IMR-90 (cell line): Measurements from ENCODE around the gene CIT. TPM values are rescaled to one million over a fixed set of nuclear protein-coding genes. Genes with fewer than 3 reads are reported as not detected.

Source experiments
- ATAC-seq: fragments of 200-7000 bp; cut with Tn5 transposase; 2 replicates; pipeline ENCODE4 v1.9.1; 2020; ENCODE audit warnings: low read depth, mild to moderate bottlenecking, moderate library complexity
- BruUV-seq: library from RNA; stranded (reverse); fragments of 400-500 nt; replicated peaks from 2 replicates; lab custom pipeline; 2021; lab: Mats Ljungman, UMichigan
- CTCF ChIA-PET: fragments of 300-600 bp; formaldehyde crosslinking; extraction: SDS; loops from one replicate; lab custom pipeline; 2021; ENCODE audit warnings: antibody characterized with exemption; lab: Yijun Ruan, JAX
- POLR2A ChIA-PET: fragments of 300-600 bp; sonication (Branson Sonifier 250); formaldehyde crosslinking; loops from one replicate; lab custom pipeline; 2022; ENCODE audit warnings: antibody characterized with exemption; ENCODE audit not compliant: unreplicated experiment; lab: Charles Lee
- DNase-seq: peaks from one replicate; pipeline ENCODE4 v3.0.0; 2013
- H2AFZ ChIP-seq: replicated peaks from 2 replicates; pipeline ENCODE3; 2013; ENCODE audit warnings: low read length, mild to moderate bottlenecking; ENCODE audit not compliant: poor library complexity
- H2AK5ac ChIP-seq: 2 replicates; pipeline ENCODE4 v1.6.1; 2013; ENCODE audit warnings: low read depth, low read length, inconsistent platforms
- H2AK9ac ChIP-seq: replicated peaks from 2 replicates; pipeline ENCODE3; 2013; ENCODE audit warnings: mild to moderate bottlenecking, low read depth, low read length, moderate library complexity; ENCODE audit not compliant: poor library complexity
- H2BK120ac ChIP-seq: 2 replicates; pipeline ENCODE4 v1.6.1; 2013; ENCODE audit warnings: low read depth, low read length, inconsistent platforms
- H2BK15ac ChIP-seq: 3 replicates; pipeline ENCODE4 v1.6.1; 2013; ENCODE audit warnings: low read depth, low read length, inconsistent platforms
- H2BK20ac ChIP-seq: 2 replicates; pipeline ENCODE4 v1.6.1; 2013; ENCODE audit warnings: low read depth, mild to moderate bottlenecking, inconsistent platforms, low read length, moderate library complexity
- H2BK5ac ChIP-seq: 2 replicates; pipeline ENCODE4 v1.6.1; 2013; ENCODE audit warnings: mild to moderate bottlenecking, low read depth, low read length, inconsistent platforms; ENCODE audit not compliant: poor library complexity, severe bottlenecking
- H3K14ac ChIP-seq: replicated peaks from 2 replicates; pipeline ENCODE4 v1.6.1; 2013; ENCODE audit warnings: low read depth, low read length, inconsistent platforms
- H3K18ac ChIP-seq: 2 replicates; pipeline ENCODE4 v1.6.1; 2013; ENCODE audit warnings: low read depth, low read length, control low read depth
- H3K23ac ChIP-seq: 2 replicates; pipeline ENCODE4 v1.6.1; 2013; ENCODE audit warnings: low read depth, low read length, inconsistent platforms
- H3K27ac ChIP-seq: 2 replicates; pipeline ENCODE4 v1.5.1; 2013; ENCODE audit warnings: mild to moderate bottlenecking, control low read depth, low read length; ENCODE audit not compliant: insufficient read depth
- H3K27me3 ChIP-seq: 2 replicates; pipeline ENCODE4 v1.6.1; 2013; ENCODE audit warnings: low read length; ENCODE audit not compliant: control insufficient read depth, insufficient read depth
- H3K36me3 ChIP-seq: 2 replicates; pipeline ENCODE4 v1.6.1; 2013; ENCODE audit warnings: low read length, mixed read lengths; ENCODE audit not compliant: control insufficient read depth, insufficient read depth
- H3K4ac ChIP-seq: 2 replicates; pipeline ENCODE4 v1.6.1; 2013; ENCODE audit warnings: low read depth, low read length, inconsistent platforms
- H3K4me1 ChIP-seq: 2 replicates; pipeline ENCODE4 v1.6.1; 2013; ENCODE audit warnings: low read length, mixed read lengths; ENCODE audit not compliant: control insufficient read depth, insufficient read depth
- H3K4me2 ChIP-seq: 2 replicates; pipeline ENCODE4 v1.6.1; 2013; ENCODE audit warnings: low read depth, mild to moderate bottlenecking, control low read depth, low read length, moderate library complexity
- H3K4me3 ChIP-seq: 2 replicates; pipeline ENCODE4 v1.5.1; 2013; ENCODE audit warnings: low read depth, mild to moderate bottlenecking, control low read depth, low read length, moderate library complexity; ENCODE audit not compliant: insufficient read depth
- H3K56ac ChIP-seq: 2 replicates; pipeline ENCODE4 v1.6.1; 2013; ENCODE audit warnings: low read length, inconsistent platforms; ENCODE audit not compliant: insufficient read depth; ENCODE audit errors: extremely low read depth
- H3K79me1 ChIP-seq, 2 experiments: 2 replicates each; pipeline ENCODE4 v1.6.1; 2013; ENCODE audit warnings: low read length in 2 of 2, inconsistent platforms in 1 of 2, low read depth in 1 of 2
- H3K9ac ChIP-seq: 2 replicates; pipeline ENCODE4 v1.6.1; 2013; ENCODE audit warnings: low read depth, low read length, control low read depth
- H3K9me1 ChIP-seq: 2 replicates; pipeline ENCODE4 v1.6.1; 2013; ENCODE audit warnings: low read length, inconsistent platforms; ENCODE audit not compliant: insufficient read depth
- H3K9me3 ChIP-seq: 2 replicates; pipeline ENCODE4 v1.6.1; 2013; ENCODE audit warnings: low read length; ENCODE audit not compliant: control insufficient read depth, insufficient read depth
- H4K20me1 ChIP-seq: 2 replicates; pipeline ENCODE4 v1.6.1; 2013; ENCODE audit warnings: low read length, inconsistent platforms; ENCODE audit not compliant: insufficient read depth
- H4K5ac ChIP-seq: 2 replicates; pipeline ENCODE4 v1.6.1; 2013; ENCODE audit warnings: mild to moderate bottlenecking, low read depth, low read length, control low read depth
- H4K8ac ChIP-seq, 2 experiments: 2 replicates each; pipeline ENCODE4 v1.6.1; 2013; ENCODE audit warnings: low read depth in 2 of 2, low read length in 2 of 2, control low read depth in 1 of 2, inconsistent platforms in 1 of 2
- H4K91ac ChIP-seq: 2 replicates; pipeline ENCODE4 v1.6.1; 2013; ENCODE audit warnings: low read depth, low read length, inconsistent platforms; ENCODE audit not compliant: insufficient read depth
- MAFK ChIP-seq: IDR thresholded peaks from 2 replicates; pipeline ENCODE4 v1.6.1; 2012; ENCODE audit warnings: low read depth, low read length, improper control_type of control experiment
- POLR2A ChIP-seq: IDR thresholded peaks from 2 replicates; pipeline ENCODE4 v1.6.1; 2012; ENCODE audit warnings: mild to moderate bottlenecking, low read depth, low read length
- WGBS, 2 experiments: methylation state at CpG; one replicate each; pipeline versions ENCODE4 v1.1.5 to v1.1.7; 2013; ENCODE audit warnings: missing lambda C conversion rate in 2 of 2; ENCODE audit not compliant: insufficient read length in 1 of 2; ENCODE audit errors: extremely low coverage in 2 of 2; 5-methylcytosine and 5-hydroxymethylcytosine counted together
- dilution Hi-C: fragments of 300-500 bp; cut with HindIII; formaldehyde crosslinking; loops from one replicate; pipeline ENCODE4 v1.14.3; 2018; ENCODE audit warnings: low sequenced_read_pairs; ENCODE audit not compliant: unreplicated experiment
- in situ Hi-C: fragments of 300-500 bp; cut with MboI; formaldehyde crosslinking; loops from 3 replicates; pipeline ENCODE4 v1.14.3; 2019; ENCODE audit warnings: low sequenced_read_pairs, inconsistent platforms, mixed read lengths
- intact Hi-C: fragments of 100-400 bp; cut with micrococcal nuclease; formaldehyde crosslinking; loops from 2 replicates; pipeline ENCODE4 v1.10.0; 2022
- polyA plus RNA-seq, 3 experiments: library from polyadenylated mRNA; depleted of rRNA; stranded (reverse); fragments of >200 nt; gene quantifications; 2 replicates each; pipeline ENCODE4 v1.2.3, GENCODE V29; 2012; ENCODE audit warnings: low replicate concordance in 1 of 3
- total RNA-seq: library from RNA; depleted of rRNA; stranded (reverse); fragments of >200 nt; gene quantifications from 2 replicates; pipeline ENCODE4 v1.2.3, GENCODE V29; 2012

Gene CIT
- total and polyA plus RNA-seq, 2 of the 4 experiments (the other 2 are of a cell fraction) = 13.1 to 21.0 TPM

DNA sequence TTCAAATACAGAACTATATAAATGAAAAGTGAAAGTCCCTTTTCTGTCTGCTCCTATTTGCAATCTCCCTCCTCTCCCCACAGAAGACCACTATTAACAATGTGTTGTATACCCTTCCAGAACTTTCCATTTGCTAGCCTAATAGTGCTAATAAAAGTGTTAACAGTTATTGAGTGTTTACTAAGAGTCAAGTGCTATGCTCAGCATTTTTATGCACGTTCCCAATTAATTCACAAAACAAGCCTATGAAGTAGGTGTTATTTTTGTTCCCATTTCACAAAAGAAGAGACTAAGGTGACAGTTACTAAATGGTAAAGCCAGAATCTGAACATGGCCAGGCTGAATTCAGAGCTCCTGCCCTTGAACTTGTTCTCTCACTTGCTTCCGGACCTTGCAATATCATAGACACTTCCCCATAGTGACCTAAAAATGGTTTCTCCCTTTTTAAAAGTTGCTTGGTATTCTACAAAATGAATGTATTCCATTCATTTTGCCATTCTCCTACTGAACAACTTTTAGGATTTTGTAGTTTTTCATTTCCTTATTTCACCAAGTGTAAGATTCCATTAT, 210.8 kb downstream of the CIT start:
- CTCF ChIA-PET = no interaction called here
- H4K8ac ChIP-seq = no peak overlapping the region
- dilution Hi-C loops = no loop called here

More for the DNA sequence above, 210.8 kb downstream of the CIT start:
- H4K5ac ChIP-seq = no peak overlapping the region
- no peaks in the 10 kb centered on the region for H3K4me1 ChIP-seq
- ATAC-seq = no peak
- no peak overlapping the region for H3K56ac ChIP-seq
- no peak overlapping the region for H3K27ac ChIP-seq
- no peak overlapping the region for H3K4ac ChIP-seq
- no peak overlapping the region for H2BK15ac ChIP-seq
- no peak overlapping the region for H4K91ac ChIP-seq
- no peaks in the 10 kb centered on the region for H3K9me1 ChIP-seq
- TF ChIP-seq MAFK (peak; percentile 48), POLR2A (no peak)
- no TSS peak for BruUV-seq
- H3K27me3 ChIP-seq = 0 out of 2 replicates have a peak, but pooled peaks cover 2% of the 10 kb centered on the region
- DNase-seq = no peak
- H2AK9ac ChIP-seq = no peak overlapping the region
- H2AK5ac ChIP-seq = no peak overlapping the region
- in situ Hi-C loops (loop anchor here (10.0 kb wide), 1 partner anchor 1262 kb away; no protein-coding TSS in a partner anchor), intact Hi-C loops (loop anchor here (2.0 to 5.0 kb wide), 3 partner anchors 114 to 1529 kb away; partner anchors contain the start of gene PEBP1)
- H3K9ac ChIP-seq = no peak overlapping the region
- no peak overlapping the region for H2BK20ac ChIP-seq
- no peaks in the 10 kb centered on the region for H3K9me3 ChIP-seq
- H2AFZ ChIP-seq = no peak overlapping the region
- H3K79me1 ChIP-seq = peaks cover 14 to 15% of the 10 kb centered on the region in 2 experiments
- no CpG with 5 or more reads among the region's 2 CpGs for WGBS, 2 experiments
- POLR2A ChIA-PET = no interaction called here
- H3K36me3 ChIP-seq = peaks cover under 1% of the 10 kb centered on the region; the same call in 1 of the 2 replicates
- no peak overlapping the region for H2BK120ac ChIP-seq
- H3K14ac ChIP-seq = no peak overlapping the region
- H3K23ac ChIP-seq = no peak overlapping the region
- H2BK5ac ChIP-seq = no peak overlapping the region
- no peak overlapping the region for H3K4me3 ChIP-seq
- H3K4me2 ChIP-seq = no peak overlapping the region
- no peaks in the 10 kb centered on the region for H4K20me1 ChIP-seq
- no peak overlapping the region for H3K18ac ChIP-seq
